ENCODE measurements around the gene ANXA6. TPM values are rescaled to one million over a fixed set of nuclear protein-coding genes. Genes with fewer than 3 reads are reported as not detected.
A peak's percentile ranks its signal among the peaks of the same experiment; 100 is the strongest.

Gene ANXA6
- polyA plus RNA-seq, 3 donors, result 60.6 to 124 (median 93.5) TPM

DNA sequence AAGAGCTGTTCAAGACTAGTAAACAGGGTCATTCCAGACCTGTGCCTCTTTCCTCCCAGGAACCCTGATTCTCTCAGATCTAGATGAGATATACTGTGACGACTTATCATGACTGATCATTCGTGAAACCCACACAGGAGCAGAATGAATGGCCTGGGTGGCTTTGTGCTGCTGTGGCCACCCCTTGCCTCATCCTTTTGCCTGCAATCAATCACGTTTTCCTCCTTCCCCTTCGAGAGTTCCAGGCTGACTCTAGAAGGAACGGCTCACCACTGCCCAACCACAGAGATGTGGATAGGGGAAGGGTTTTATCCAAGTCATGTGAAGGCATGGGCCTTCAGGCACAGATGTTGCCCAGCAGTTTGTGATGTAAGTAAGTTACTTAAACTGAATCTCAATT, 5.8 kb downstream of the ANXA6 start:
- TF ChIP-seq, protein P1, sequence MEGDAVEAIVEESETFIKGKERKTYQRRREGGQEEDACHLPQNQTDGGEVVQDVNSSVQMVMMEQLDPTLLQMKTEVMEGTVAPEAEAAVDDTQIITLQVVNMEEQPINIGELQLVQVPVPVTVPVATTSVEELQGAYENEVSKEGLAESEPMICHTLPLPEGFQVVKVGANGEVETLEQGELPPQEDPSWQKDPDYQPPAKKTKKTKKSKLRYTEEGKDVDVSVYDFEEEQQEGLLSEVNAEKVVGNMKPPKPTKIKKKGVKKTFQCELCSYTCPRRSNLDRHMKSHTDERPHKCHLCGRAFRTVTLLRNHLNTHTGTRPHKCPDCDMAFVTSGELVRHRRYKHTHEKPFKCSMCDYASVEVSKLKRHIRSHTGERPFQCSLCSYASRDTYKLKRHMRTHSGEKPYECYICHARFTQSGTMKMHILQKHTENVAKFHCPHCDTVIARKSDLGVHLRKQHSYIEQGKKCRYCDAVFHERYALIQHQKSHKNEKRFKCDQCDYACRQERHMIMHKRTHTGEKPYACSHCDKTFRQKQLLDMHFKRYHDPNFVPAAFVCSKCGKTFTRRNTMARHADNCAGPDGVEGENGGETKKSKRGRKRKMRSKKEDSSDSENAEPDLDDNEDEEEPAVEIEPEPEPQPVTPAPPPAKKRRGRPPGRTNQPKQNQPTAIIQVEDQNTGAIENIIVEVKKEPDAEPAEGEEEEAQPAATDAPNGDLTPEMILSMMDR (IDR thresholded peaks at IDR 0.05), result no peak
- Histone ChIP-seq H4K20me1 (ENCODE audit: insufficient read depth, low read length) (peaks cover 28% of the 10 kb centered on the region), H3K27ac (ENCODE audit: low read depth in 1 of 2, low read length in 2 of 2) (peak overlapping the region; percentile 87), H3K79me2 (ENCODE audit: insufficient read depth, low read length) (peaks cover 99% of the 10 kb centered on the region), H3K4me3 (replicated peaks in 1 of 3; ENCODE audit: low read depth in 2 of 3, low read length in 3 of 3) (peak overlapping the region in 1 of 3 experiments; percentile 52), H3K4me2 (replicated peaks; ENCODE audit: extremely low read depth, low read length, poor library complexity, severe bottlenecking) (peak overlapping the region; percentile 56), H3K4me1 (ENCODE audit: control insufficient read depth in 1 of 2, insufficient read depth in 2 of 2, low read length in 2 of 2) (peaks cover 86 to 92% of the 10 kb centered on the region in 2 donors), H3K36me3 (replicated peaks in 1 of 2; ENCODE audit: control insufficient read depth in 1 of 2, insufficient read depth in 2 of 2, low read length in 2 of 2) (peaks cover 0 to 15% of the 10 kb centered on the region in 2 donors), H3K27me3 (ENCODE audit: control insufficient read depth in 2 of 2, insufficient read depth in 2 of 2, low read length in 2 of 2) (no peaks in the 10 kb centered on the region), H2AFZ (ENCODE audit: insufficient read depth, low read depth, low read length, poor library complexity, severe bottlenecking) (no peak overlapping the region), H3K9me3 (replicated peaks in 1 of 2; ENCODE audit: control insufficient read depth in 1 of 2, insufficient read depth in 1 of 2, low read length in 2 of 2) (no peaks in the 10 kb centered on the region), H3K9ac (ENCODE audit: insufficient read depth, low read length, poor library complexity, severe bottlenecking) (peak overlapping the region; percentile 17)
- Mint-ChIP-seq H3K36me3 (peaks cover 26 to 27% of the 10 kb centered on the region in 2 donors), H3K27ac (peak overlapping the region; percentile 92 to 100 (median 97)), H3K4me1 (peaks cover 98% of the 10 kb centered on the region), H3K4me3 (peak overlapping the region in 1 of 2 donors; percentile 50), H3K9me3 (no peaks in the 10 kb centered on the region), H3K27me3 (ENCODE audit: low read depth in 3 of 3) (no peaks in the 10 kb centered on the region)
- DNase-seq, result peak; percentile 86 to 90 (median 90)
- WGBS (ENCODE audit: insufficient coverage), result no CpG with 5 or more reads among the region's 5 CpGs
- intact Hi-C loops (cut with micrococcal nuclease), result loop anchor here in 1 of 2 donors (2.0 kb wide), 1 partner anchor 17 kb away; no protein-coding TSS in a partner anchor

DNA sequence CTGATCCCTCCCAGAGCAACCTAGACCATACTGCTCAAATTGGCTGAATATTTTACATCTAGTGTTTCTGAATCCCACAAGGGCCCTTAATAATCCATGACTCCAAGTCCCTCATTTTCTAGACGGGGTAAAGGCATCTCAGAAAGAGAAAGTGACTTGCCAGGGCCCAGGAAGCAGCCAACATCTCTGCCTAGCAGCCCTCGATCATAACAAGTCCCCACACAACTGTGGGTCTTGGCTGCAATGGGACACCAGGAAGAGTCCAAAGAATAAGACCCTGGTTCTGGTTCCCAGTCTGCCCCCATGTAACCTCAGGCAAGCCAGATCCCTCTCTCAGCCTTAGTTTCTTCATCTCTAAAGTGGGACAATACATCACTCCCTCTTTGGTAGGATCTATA, 6.3 kb downstream of the ANXA6 start:
- TF ChIP-seq, protein P1 (IDR thresholded peaks at IDR 0.05), result no peak
- H3K4me1 Mint-ChIP-seq, result peaks cover 98% of the 10 kb centered on the region
- Histone ChIP-seq H3K36me3 (replicated peaks in 1 of 2; ENCODE audit: control insufficient read depth in 1 of 2, insufficient read depth in 2 of 2, low read length in 2 of 2) (peaks cover 3 to 18% of the 10 kb centered on the region in 2 donors), H3K9ac (ENCODE audit: insufficient read depth, low read length, poor library complexity, severe bottlenecking) (peak overlapping the region; percentile 17), H2AFZ (ENCODE audit: insufficient read depth, low read depth, low read length, poor library complexity, severe bottlenecking) (no peak overlapping the region), H4K20me1 (ENCODE audit: insufficient read depth, low read length) (peaks cover 30% of the 10 kb centered on the region), H3K27ac (ENCODE audit: low read depth in 1 of 2, low read length in 2 of 2) (peak overlapping the region; percentile 87), H3K9me3 (replicated peaks in 1 of 2; ENCODE audit: control insufficient read depth in 1 of 2, insufficient read depth in 1 of 2, low read length in 2 of 2) (no peaks in the 10 kb centered on the region), H3K4me2 (replicated peaks; ENCODE audit: extremely low read depth, low read length, poor library complexity, severe bottlenecking) (peak overlapping the region; percentile 56), H3K4me3 (replicated peaks in 1 of 3; ENCODE audit: low read depth in 2 of 3, low read length in 3 of 3) (peak overlapping the region in 1 of 3 experiments; percentile 52), H3K27me3 (ENCODE audit: control insufficient read depth in 2 of 2, insufficient read depth in 2 of 2, low read length in 2 of 2) (no peaks in the 10 kb centered on the region), H3K79me2 (ENCODE audit: insufficient read depth, low read length) (peaks cover 99% of the 10 kb centered on the region), H3K4me1 (ENCODE audit: control insufficient read depth in 1 of 2, insufficient read depth in 2 of 2, low read length in 2 of 2) (peaks cover 86 to 92% of the 10 kb centered on the region in 2 donors)
- H3K4me3 Mint-ChIP-seq, result peak overlapping the region in 1 of 2 donors; percentile 50
- H3K9me3 Mint-ChIP-seq, result no peaks in the 10 kb centered on the region
- no peak for DNase-seq
- H3K36me3 Mint-ChIP-seq, result peaks cover 31 to 32% of the 10 kb centered on the region in 2 donors
- H3K27ac Mint-ChIP-seq, result peak overlapping the region; percentile 92 to 100 (median 97)
- intact Hi-C loops (cut with micrococcal nuclease), result loop anchor here in 1 of 2 donors (2.0 kb wide), 1 partner anchor 16 kb away; no protein-coding TSS in a partner anchor
- H3K27me3 Mint-ChIP-seq (ENCODE audit: low read depth in 3 of 3), result no peaks in the 10 kb centered on the region
- WGBS (ENCODE audit: insufficient coverage), result 25% methylated on average over 2 of the region's 2 CpGs

Data from CD14-positive monocyte (primary cell).